HuH-7.5 (cell line): Measurements from ENCODE around the gene EREG.
A peak's percentile ranks its signal among the peaks of the same experiment; 100 is the strongest.

ENCODE experiments used
- DNase-seq: peaks from one replicate; pipeline ENCODE4 v3.0.0; 2011; ENCODE audit warnings: low spot score

Gene EREG

GRCh38 chr4:74344031-74344430 lies 20.9 kb upstream of the EREG start:
- DNase-seq, result no peak

GRCh38 chr4:74353858-74354257 lies 11.1 kb upstream of the EREG start:
- DNase-seq, result no peak

- no peak for DNase-seq
These were observed 7.0 kb upstream of the EREG start for GRCh38 chr4:74357965-74358364.

GRCh38 chr4:74361671-74362070 lies 3.3 kb upstream of the EREG start:
- no peak for DNase-seq

GRCh38 chr4:74362347-74362746 lies 2.6 kb upstream of the EREG start:
- DNase-seq, result no peak

GRCh38 chr4:74364256-74364651 lies 691 bp upstream of the EREG start:
- no peak for DNase-seq

- no peak for DNase-seq
These were observed 816 bp downstream of the EREG start for GRCh38 chr4:74365761-74366160.

- no peak for DNase-seq
These were observed 1.5 kb downstream of the EREG start for GRCh38 chr4:74366367-74366911.

GRCh38 chr4:74367656-74368290 lies 2.8 kb downstream of the EREG start:
- DNase-seq, result no peak

- DNase-seq, result no peak
These were observed 3.7 kb downstream of the EREG start for GRCh38 chr4:74368596-74368995.

- no peak for DNase-seq
These were observed 4.9 kb downstream of the EREG start for GRCh38 chr4:74369855-74370254.

GRCh38 chr4:74370912-74371311 lies 6.0 kb downstream of the EREG start:
- DNase-seq, result peak; percentile 38

- DNase-seq, result no peak
These were observed 9.2 kb downstream of the EREG start for GRCh38 chr4:74374128-74374527.

- DNase-seq, result no peak
These were observed 9.8 kb downstream of the EREG start for GRCh38 chr4:74374561-74375327.

- no peak for DNase-seq
These were observed 11.0 kb downstream of the EREG start for GRCh38 chr4:74375824-74376426.

- DNase-seq, result peak; percentile 37
These were observed 12.0 kb downstream of the EREG start for GRCh38 chr4:74376888-74377483.

GRCh38 chr4:74377714-74378113 lies 12.8 kb downstream of the EREG start:
- DNase-seq, result no peak

- no peak for DNase-seq
These were observed 13.6 kb downstream of the EREG start for GRCh38 chr4:74378573-74378972.

GRCh38 chr4:74379912-74380311 lies 15.0 kb downstream of the EREG start:
- DNase-seq, result no peak

- no peak for DNase-seq
These were observed 20.4 kb downstream of the EREG start for GRCh38 chr4:74385386-74385785.

- DNase-seq, result no peak
These were observed 21.2 kb downstream of the EREG start for GRCh38 chr4:74386159-74386558.

GRCh38 chr4:74387790-74388189 lies 22.8 kb downstream of the EREG start:
- no peak for DNase-seq

- no peak for DNase-seq
These were observed 24.5 kb downstream of the EREG start for GRCh38 chr4:74389494-74389893.
